DOHH2 (cell line): ENCODE data around the gene SNTB2.

Experiments used
- H3F3A ChIP-seq: fragments of 200-600 bp; sonication (generic), shearing (Covaris generic); 2 replicates; pipeline ENCODE4 v1.6.0; 2016; ENCODE audit warnings: antibody characterized with exemption, mild to moderate bottlenecking; ENCODE audit not compliant: control insufficient read depth, insufficient read depth
- H3K27ac ChIP-seq: fragments of 200-600 bp; sonication (generic); 2 replicates; pipeline ENCODE4 v1.5.1; 2014; ENCODE audit warnings: low read depth, mild to moderate bottlenecking, low read length, moderate library complexity
- H3K27me3 ChIP-seq: fragments of 200-600 bp; sonication (generic); 2 replicates; pipeline ENCODE4 v1.6.1; 2014; ENCODE audit warnings: mild to moderate bottlenecking, low read length, mixed read lengths; ENCODE audit not compliant: control insufficient read depth
- H3K36me3 ChIP-seq: fragments of 200-600 bp; sonication (generic); 2 replicates; pipeline ENCODE4 v1.6.1; 2014; ENCODE audit warnings: mild to moderate bottlenecking, low read length, moderate library complexity, mixed read lengths; ENCODE audit not compliant: control insufficient read depth
- H3K4me1 ChIP-seq: fragments of 200-600 bp; sonication (generic); 2 replicates; pipeline ENCODE4 v1.6.1; 2014; ENCODE audit warnings: mild to moderate bottlenecking, low read length, mixed read lengths; ENCODE audit not compliant: control insufficient read depth
- H3K4me2 ChIP-seq: fragments of 200-600 bp; sonication (generic); 2 replicates; pipeline ENCODE4 v1.6.0; 2014; ENCODE audit warnings: mild to moderate bottlenecking, low read length, moderate library complexity
- H3K4me3 ChIP-seq: fragments of 200-600 bp; sonication (generic); 2 replicates; pipeline ENCODE4 v1.5.1; 2014; ENCODE audit warnings: mild to moderate bottlenecking, low read length, mixed read lengths
- H3K79me2 ChIP-seq: fragments of 200-600 bp; sonication (generic); 2 replicates; pipeline ENCODE4 v1.6.1; 2014; ENCODE audit warnings: mild to moderate bottlenecking, low read length, mixed read lengths; ENCODE audit not compliant: control insufficient read depth
- H3K9me2 ChIP-seq: fragments of 200-600 bp; sonication (generic); replicated peaks from 2 replicates; pipeline ENCODE4 v1.6.1; 2014; ENCODE audit warnings: mild to moderate bottlenecking, low read length, mixed read lengths; ENCODE audit not compliant: control insufficient read depth
- H3K9me3 ChIP-seq: fragments of 200-600 bp; sonication (generic); 2 replicates; pipeline ENCODE4 v1.6.1; 2014; ENCODE audit warnings: antibody characterized with exemption, low read length, mixed read lengths; ENCODE audit not compliant: control insufficient read depth, insufficient read depth
- H4K20me1 ChIP-seq: fragments of 200-600 bp; sonication (generic); 2 replicates; pipeline ENCODE4 v1.6.0; 2014; ENCODE audit warnings: low read depth, mild to moderate bottlenecking, antibody characterized with exemption, low read length, moderate library complexity; ENCODE audit not compliant: control insufficient read depth, insufficient read depth
- CTCF ChIP-seq: fragments of 200-600 bp; sonication (generic); IDR thresholded peaks from one replicate; pipeline ENCODE4 v1.5.1; 2014; ENCODE audit warnings: antibody characterized with exemption, mild to moderate bottlenecking, low read depth, low read length; ENCODE audit not compliant: poor library complexity, severe bottlenecking
- EZH2phosphoT487 ChIP-seq: fragments of 200-600 bp; sonication (generic); IDR thresholded peaks from 2 replicates; pipeline ENCODE4 v1.6.1; 2017; ENCODE audit warnings: borderline replicate concordance, mild to moderate bottlenecking, antibody characterized with exemption, low read length, moderate library complexity, mixed read lengths

The SNTB2 gene

DNA sequence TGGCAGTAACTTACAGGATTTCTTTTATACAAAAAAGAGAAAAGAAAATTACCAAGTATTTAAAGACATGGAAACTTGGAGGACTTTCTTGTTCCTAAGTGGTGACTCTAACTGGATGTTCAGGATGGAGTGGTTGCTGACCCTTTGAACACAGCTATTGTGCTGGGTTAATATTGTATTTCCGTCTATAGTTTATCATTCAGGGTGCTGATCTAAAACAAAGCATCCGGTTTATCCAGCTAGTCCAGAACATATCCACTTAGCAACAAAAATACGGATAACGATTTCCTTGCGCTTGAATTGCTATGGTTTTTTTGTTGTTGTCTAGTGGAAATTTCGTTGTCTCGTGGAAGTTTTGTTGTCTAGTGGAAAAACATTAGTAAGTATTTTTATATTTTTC, 38.2 kb downstream of the SNTB2 start:
- no peak for TF ChIP-seq EZH2phosphoT487
- no peak for TF ChIP-seq CTCF
- Histone ChIP-seq H3K4me2 (no peak overlapping the region), H3K9me2 (no peaks in the 10 kb centered on the region), H3K27ac (no peak overlapping the region), H3K27me3 (no peaks in the 10 kb centered on the region), H4K20me1 (peaks cover 5% of the 10 kb centered on the region; the same call in 1 of the 2 replicates), H3K36me3 (no peaks in the 10 kb centered on the region), H3K4me1 (no peaks in the 10 kb centered on the region), H3F3A (no peaks in the 10 kb centered on the region), H3K4me3 (no peak overlapping the region), H3K79me2 (peaks cover 31% of the 10 kb centered on the region), H3K9me3 (no peaks in the 10 kb centered on the region)

DNA sequence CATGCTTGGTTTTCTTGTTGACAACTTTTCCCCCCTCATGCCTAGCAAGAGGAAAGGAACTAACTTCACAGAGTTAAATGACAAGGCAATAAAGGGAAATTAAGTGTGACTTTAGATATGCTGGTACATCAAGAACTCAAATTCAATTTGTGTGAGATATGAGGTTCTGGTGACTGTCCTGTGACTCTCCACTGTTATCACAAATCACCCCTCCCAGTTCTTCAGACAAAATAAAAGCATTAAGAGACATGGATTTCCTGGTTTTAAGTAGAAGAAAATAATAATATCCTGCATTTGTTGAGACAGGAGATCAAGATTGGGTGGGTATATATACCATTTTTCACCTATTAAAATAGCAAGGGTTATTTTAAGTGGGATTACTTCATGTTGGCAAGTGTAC, 46.2 kb downstream of the SNTB2 start:
- H3K4me2 ChIP-seq, result no peak overlapping the region
- no peaks in the 10 kb centered on the region for H3K9me2 ChIP-seq
- no peaks in the 10 kb centered on the region for H3F3A ChIP-seq
- no peaks in the 10 kb centered on the region for H4K20me1 ChIP-seq
- H3K79me2 ChIP-seq, result peaks cover 4% of the 10 kb centered on the region; the same call in 1 of the 2 replicates
- no peaks in the 10 kb centered on the region for H3K4me1 ChIP-seq
- H3K4me3 ChIP-seq, result no peak overlapping the region
- no peak overlapping the region for H3K27ac ChIP-seq
- H3K9me3 ChIP-seq, result no peaks in the 10 kb centered on the region
- TF ChIP-seq EZH2phosphoT487, result no peak
- no peak for TF ChIP-seq CTCF
- H3K36me3 ChIP-seq, result no peaks in the 10 kb centered on the region
- no peaks in the 10 kb centered on the region for H3K27me3 ChIP-seq

GRCh38 chr16:69234460-69234859, 47.5 kb downstream of the SNTB2 start:
- Histone ChIP-seq H4K20me1 (no peaks in the 10 kb centered on the region), H3K4me3 (no peak overlapping the region), H3K4me2 (no peak overlapping the region), H3K9me2 (no peaks in the 10 kb centered on the region), H3K27ac (no peak overlapping the region), H3K9me3 (no peaks in the 10 kb centered on the region), H3K36me3 (no peaks in the 10 kb centered on the region), H3K4me1 (no peaks in the 10 kb centered on the region), H3K27me3 (no peaks in the 10 kb centered on the region), H3K79me2 (no peaks in the 10 kb centered on the region; the same call in 1 of the 2 replicates), H3F3A (no peaks in the 10 kb centered on the region)
- no peak for TF ChIP-seq EZH2phosphoT487
- no peak for TF ChIP-seq CTCF

- no peaks in the 10 kb centered on the region for H3K9me3 ChIP-seq
- no peaks in the 10 kb centered on the region; the same call in 1 of the 2 replicates for H3K79me2 ChIP-seq
- TF ChIP-seq CTCF, result no peak
- TF ChIP-seq EZH2phosphoT487, result no peak
- no peaks in the 10 kb centered on the region for H4K20me1 ChIP-seq
- H3K4me3 ChIP-seq, result no peak overlapping the region
- H3K27ac ChIP-seq, result no peak overlapping the region
- no peak overlapping the region for H3K4me2 ChIP-seq
- no peaks in the 10 kb centered on the region for H3K4me1 ChIP-seq
- H3K36me3 ChIP-seq, result no peaks in the 10 kb centered on the region
- no peaks in the 10 kb centered on the region for H3F3A ChIP-seq
- H3K9me2 ChIP-seq, result no peaks in the 10 kb centered on the region
- H3K27me3 ChIP-seq, result no peaks in the 10 kb centered on the region
Measured at GRCh38 chr16:69236319-69236718, 49.4 kb downstream of the SNTB2 start.
